ENCODE results near the gene MRPL11. TPM values are rescaled to one million over a fixed set of nuclear protein-coding genes. Genes with fewer than 3 reads are reported as not detected.
"Not testable (repeated sequence)": the region's sequence is repeated elsewhere in the genome, so short reads cannot be mapped to it uniquely, and the experiment has no call there.

Gene MRPL11
- total RNA-seq, 1 donor from 2014 or later, result 53.8 TPM

GRCh38 chr11:66465373-66466224, 27.0 kb upstream of the MRPL11 start:
- H3K27ac ChIP-seq (replicated peaks), result peak overlapping the region; percentile 76
- TF ChIP-seq, protein P1, sequence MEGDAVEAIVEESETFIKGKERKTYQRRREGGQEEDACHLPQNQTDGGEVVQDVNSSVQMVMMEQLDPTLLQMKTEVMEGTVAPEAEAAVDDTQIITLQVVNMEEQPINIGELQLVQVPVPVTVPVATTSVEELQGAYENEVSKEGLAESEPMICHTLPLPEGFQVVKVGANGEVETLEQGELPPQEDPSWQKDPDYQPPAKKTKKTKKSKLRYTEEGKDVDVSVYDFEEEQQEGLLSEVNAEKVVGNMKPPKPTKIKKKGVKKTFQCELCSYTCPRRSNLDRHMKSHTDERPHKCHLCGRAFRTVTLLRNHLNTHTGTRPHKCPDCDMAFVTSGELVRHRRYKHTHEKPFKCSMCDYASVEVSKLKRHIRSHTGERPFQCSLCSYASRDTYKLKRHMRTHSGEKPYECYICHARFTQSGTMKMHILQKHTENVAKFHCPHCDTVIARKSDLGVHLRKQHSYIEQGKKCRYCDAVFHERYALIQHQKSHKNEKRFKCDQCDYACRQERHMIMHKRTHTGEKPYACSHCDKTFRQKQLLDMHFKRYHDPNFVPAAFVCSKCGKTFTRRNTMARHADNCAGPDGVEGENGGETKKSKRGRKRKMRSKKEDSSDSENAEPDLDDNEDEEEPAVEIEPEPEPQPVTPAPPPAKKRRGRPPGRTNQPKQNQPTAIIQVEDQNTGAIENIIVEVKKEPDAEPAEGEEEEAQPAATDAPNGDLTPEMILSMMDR (IDR thresholded peaks at IDR 0.05; ENCODE audit: borderline replicate concordance), result no peak
- peaks cover 13% of the 10 kb centered on the region for H3K9me3 ChIP-seq (replicated peaks)
- intact Hi-C loops (cut with micrococcal nuclease), result no loop called here
- no peaks in the 10 kb centered on the region for H3K27me3 ChIP-seq (ENCODE audit: low read depth)
- H3K4me3 ChIP-seq, result peak overlapping the region; percentile 83
- DNase-seq, result no peak
- peaks cover 28% of the 10 kb centered on the region for H3K4me1 ChIP-seq
- H3K36me3 ChIP-seq, result no peaks in the 10 kb centered on the region

- peaks cover 27% of the 10 kb centered on the region for H3K4me1 ChIP-seq
- no peaks in the 10 kb centered on the region for H3K27me3 ChIP-seq (ENCODE audit: low read depth)
- H3K4me3 ChIP-seq, result no peak overlapping the region
- TF ChIP-seq, protein P1 (IDR thresholded peaks at IDR 0.05; ENCODE audit: borderline replicate concordance), result no peak
- intact Hi-C loops (cut with micrococcal nuclease), result no loop called here
- no peak for DNase-seq
- H3K36me3 ChIP-seq, result no peaks in the 10 kb centered on the region
- no peak overlapping the region for H3K27ac ChIP-seq (replicated peaks)
- H3K9me3 ChIP-seq (replicated peaks), result peaks cover 13% of the 10 kb centered on the region
Observed at GRCh38 chr11:66464916-66465315, 26.3 kb upstream of the MRPL11 start.

GRCh38 chr11:66464116-66464515, 25.5 kb upstream of the MRPL11 start:
- intact Hi-C loops (cut with micrococcal nuclease); DNase-seq; H3K27me3 ChIP-seq (ENCODE audit: low read depth); H3K27ac ChIP-seq (replicated peaks); H3K36me3 ChIP-seq; H3K4me3 ChIP-seq: not testable (repeated sequence)
- peaks cover 25% of the 10 kb centered on the region for H3K4me1 ChIP-seq
- H3K9me3 ChIP-seq (replicated peaks), result peaks cover 13% of the 10 kb centered on the region

GRCh38 chr11:66462911-66463310, 24.3 kb upstream of the MRPL11 start:
- DNase-seq, result no peak
- no peaks in the 10 kb centered on the region for H3K27me3 ChIP-seq (ENCODE audit: low read depth)
- intact Hi-C loops (cut with micrococcal nuclease), result no loop called here
- H3K4me3 ChIP-seq, result no peak overlapping the region
- H3K4me1 ChIP-seq, result peaks cover 23% of the 10 kb centered on the region
- no peak overlapping the region for H3K27ac ChIP-seq (replicated peaks)
- H3K36me3 ChIP-seq, result no peaks in the 10 kb centered on the region
- TF ChIP-seq, protein P1 (IDR thresholded peaks at IDR 0.05; ENCODE audit: borderline replicate concordance), result no peak
- peaks cover 13% of the 10 kb centered on the region for H3K9me3 ChIP-seq (replicated peaks)

DNA sequence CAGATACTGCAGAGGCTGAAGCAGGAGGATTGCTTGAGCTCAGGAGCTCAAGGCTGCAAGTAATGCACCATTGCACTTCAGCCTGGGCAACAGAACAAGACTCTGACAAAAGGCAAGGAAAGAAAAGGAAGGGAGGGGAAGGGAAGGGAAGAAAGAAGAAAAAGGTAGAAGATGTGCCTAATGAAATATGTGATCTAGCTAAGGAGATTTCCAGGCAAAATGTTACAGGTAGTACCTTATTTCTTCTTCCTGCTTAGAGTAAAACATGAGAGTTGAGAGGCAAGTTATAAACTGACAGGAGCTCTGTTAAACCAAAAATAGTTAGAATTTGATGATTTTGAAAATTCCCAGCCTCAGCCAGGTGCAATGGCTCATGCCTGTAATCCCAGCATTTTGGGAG, 23.4 kb upstream of the MRPL11 start:
- peaks cover 14% of the 10 kb centered on the region for H3K4me1 ChIP-seq
- H3K27ac ChIP-seq (replicated peaks), result no peak overlapping the region
- peaks cover 13% of the 10 kb centered on the region for H3K9me3 ChIP-seq (replicated peaks)
- H3K4me3 ChIP-seq, result no peak overlapping the region
- intact Hi-C loops (cut with micrococcal nuclease), result no loop called here
- TF ChIP-seq, protein P1 (IDR thresholded peaks at IDR 0.05; ENCODE audit: borderline replicate concordance), result no peak
- no peak for DNase-seq
- no peaks in the 10 kb centered on the region for H3K36me3 ChIP-seq
- no peaks in the 10 kb centered on the region for H3K27me3 ChIP-seq (ENCODE audit: low read depth)

DNA sequence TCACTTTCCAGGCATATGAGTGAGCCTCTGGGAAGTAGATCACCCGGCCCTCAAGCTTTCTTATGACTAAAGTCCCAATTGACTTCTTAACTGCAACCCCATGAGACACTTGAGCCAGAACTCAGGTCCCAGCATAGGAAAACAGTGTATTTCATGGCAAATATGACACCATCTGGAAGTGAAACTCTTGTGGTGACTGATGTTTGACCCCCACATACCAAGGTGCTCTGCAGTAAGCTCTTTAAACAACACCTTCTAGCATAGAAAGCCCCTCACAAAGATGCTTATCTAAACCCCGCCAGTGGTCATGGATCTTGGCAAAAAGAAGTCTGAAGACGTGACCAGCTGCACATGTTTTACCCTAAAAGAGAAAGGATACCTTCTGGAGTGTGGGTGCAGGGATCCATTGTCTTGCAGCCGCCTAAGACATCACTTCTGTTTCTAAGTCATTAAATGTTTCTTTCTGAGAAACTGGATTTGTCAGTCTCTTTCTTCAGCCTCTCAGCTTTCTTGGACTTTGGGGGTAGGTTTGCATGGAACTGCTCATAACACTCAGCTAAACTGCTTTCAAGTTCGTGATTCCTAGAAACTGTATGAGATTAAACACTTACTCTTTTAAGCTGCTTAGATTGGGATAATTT, 20.6 kb upstream of the MRPL11 start:
- intact Hi-C loops (cut with micrococcal nuclease), result no loop called here
- Histone ChIP-seq H3K36me3 (no peaks in the 10 kb centered on the region), H3K4me1 (no peaks in the 10 kb centered on the region), H3K4me3 (no peak overlapping the region), H3K27ac (replicated peaks) (no peak overlapping the region), H3K9me3 (replicated peaks) (peaks cover 13% of the 10 kb centered on the region), H3K27me3 (ENCODE audit: low read depth) (no peaks in the 10 kb centered on the region)
- TF ChIP-seq, protein P1 (IDR thresholded peaks at IDR 0.05; ENCODE audit: borderline replicate concordance), result no peak
- DNase-seq, result no peak
